ENCODE measurements around the gene EPHB2. TPM values are rescaled to one million over a fixed set of nuclear protein-coding genes. Genes with fewer than 3 reads are reported as not detected.

The EPHB2 gene
- total and polyA plus RNA-seq, 2 of the 13 experiments (the other 11 are each of a cell fraction or from before 2014, with no cell fraction given) = 0.03 to 0.11 TPM

DNA sequence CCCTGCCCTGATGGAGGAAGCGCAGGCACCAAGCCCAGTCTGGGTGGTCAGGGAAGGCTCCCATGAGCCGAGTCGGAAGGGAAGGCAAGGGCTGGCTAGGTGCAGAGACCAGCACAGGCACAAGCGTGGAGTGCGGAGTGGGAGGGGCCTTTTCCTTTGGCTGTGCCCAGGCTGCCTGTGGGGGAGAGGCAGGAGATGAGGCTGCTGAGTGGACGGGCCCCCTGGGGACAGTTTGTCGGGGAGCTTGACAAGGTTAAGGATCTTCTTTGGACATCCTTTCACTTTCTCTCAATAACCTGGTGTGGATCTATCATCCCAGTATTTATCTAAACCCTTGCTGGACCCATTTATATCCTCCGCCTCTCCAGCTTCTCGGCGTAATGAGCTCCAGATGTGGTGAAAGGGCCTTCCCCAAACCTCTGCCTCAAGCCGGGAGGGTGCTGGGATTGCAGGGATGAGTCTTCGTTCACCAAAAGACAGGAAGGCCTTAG, 42.9 kb downstream of the EPHB2 start:
- no TSS peak for BruUV-seq (replicated peaks)
- H3K4me2 ChIP-seq (ENCODE audit: low read depth, low read length) = no peak overlapping the region
- FAIRE-seq = no peak
- no peaks in the 10 kb centered on the region for H3K36me3 ChIP-seq (replicated peaks in 1 of 2; ENCODE audit: control insufficient read depth in 1 of 2, insufficient read depth in 2 of 2, low read length in 2 of 2)
- H4K20me1 ChIP-seq (ENCODE audit: insufficient read depth, low read length) = no peaks in the 10 kb centered on the region
- no peaks in the 10 kb centered on the region for H3K9me3 ChIP-seq (ENCODE audit: low read length)
- TF ChIP-seq HNF1A (IDR thresholded peaks at IDR 0.05; ENCODE audit: low read depth) (no peak), HNF1A (CRISPR knock-in tag; IDR thresholded peaks at IDR 0.05; ENCODE audit: borderline replicate concordance) (no peak), ZNF563 (CRISPR knock-in tag; IDR thresholded peaks at IDR 0.05) (no peak), TEAD3 (CRISPR knock-in tag; optimal IDR thresholded peaks at IDR 0.05; ENCODE audit: borderline replicate concordance) (no peak), HNF4A (CRISPR knock-in tag; IDR thresholded peaks at IDR 0.05) (no peak), NFE2 (CRISPR knock-in tag; IDR thresholded peaks at IDR 0.05) (no peak), ZNF441 (CRISPR knock-in tag; IDR thresholded peaks at IDR 0.05; ENCODE audit: borderline replicate concordance) (no peak), ZNF674 (CRISPR knock-in tag; IDR thresholded peaks at IDR 0.05; ENCODE audit: low read depth) (no peak)
- TF ChIP-seq, protein P1, sequence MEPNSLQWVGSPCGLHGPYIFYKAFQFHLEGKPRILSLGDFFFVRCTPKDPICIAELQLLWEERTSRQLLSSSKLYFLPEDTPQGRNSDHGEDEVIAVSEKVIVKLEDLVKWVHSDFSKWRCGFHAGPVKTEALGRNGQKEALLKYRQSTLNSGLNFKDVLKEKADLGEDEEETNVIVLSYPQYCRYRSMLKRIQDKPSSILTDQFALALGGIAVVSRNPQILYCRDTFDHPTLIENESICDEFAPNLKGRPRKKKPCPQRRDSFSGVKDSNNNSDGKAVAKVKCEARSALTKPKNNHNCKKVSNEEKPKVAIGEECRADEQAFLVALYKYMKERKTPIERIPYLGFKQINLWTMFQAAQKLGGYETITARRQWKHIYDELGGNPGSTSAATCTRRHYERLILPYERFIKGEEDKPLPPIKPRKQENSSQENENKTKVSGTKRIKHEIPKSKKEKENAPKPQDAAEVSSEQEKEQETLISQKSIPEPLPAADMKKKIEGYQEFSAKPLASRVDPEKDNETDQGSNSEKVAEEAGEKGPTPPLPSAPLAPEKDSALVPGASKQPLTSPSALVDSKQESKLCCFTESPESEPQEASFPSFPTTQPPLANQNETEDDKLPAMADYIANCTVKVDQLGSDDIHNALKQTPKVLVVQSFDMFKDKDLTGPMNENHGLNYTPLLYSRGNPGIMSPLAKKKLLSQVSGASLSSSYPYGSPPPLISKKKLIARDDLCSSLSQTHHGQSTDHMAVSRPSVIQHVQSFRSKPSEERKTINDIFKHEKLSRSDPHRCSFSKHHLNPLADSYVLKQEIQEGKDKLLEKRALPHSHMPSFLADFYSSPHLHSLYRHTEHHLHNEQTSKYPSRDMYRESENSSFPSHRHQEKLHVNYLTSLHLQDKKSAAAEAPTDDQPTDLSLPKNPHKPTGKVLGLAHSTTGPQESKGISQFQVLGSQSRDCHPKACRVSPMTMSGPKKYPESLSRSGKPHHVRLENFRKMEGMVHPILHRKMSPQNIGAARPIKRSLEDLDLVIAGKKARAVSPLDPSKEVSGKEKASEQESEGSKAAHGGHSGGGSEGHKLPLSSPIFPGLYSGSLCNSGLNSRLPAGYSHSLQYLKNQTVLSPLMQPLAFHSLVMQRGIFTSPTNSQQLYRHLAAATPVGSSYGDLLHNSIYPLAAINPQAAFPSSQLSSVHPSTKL (CRISPR knock-in tag; IDR thresholded peaks at IDR 0.05) = no peak
- WGBS (ENCODE audit: low lambda C conversion rate) = 56% methylated on average over 10 of the region's 12 CpGs
- H3K27me3 ChIP-seq (ENCODE audit: control insufficient read depth in 1 of 2, insufficient read depth in 2 of 2, low read length in 2 of 2) = no peaks in the 10 kb centered on the region; a peak in 1 of 5 replicates
- ATAC-seq = no peak
- H3K9ac ChIP-seq (ENCODE audit: insufficient read depth, low read depth, low read length) = no peak overlapping the region
- no peak overlapping the region for H3K4me3 ChIP-seq (replicated peaks in 1 of 3; ENCODE audit: insufficient read depth in 1 of 3, low read depth in 2 of 3, low read length in 3 of 3)
- H3K4me1 ChIP-seq (ENCODE audit: insufficient read depth, low read length) = no peaks in the 10 kb centered on the region
- no peak overlapping the region for H2AFZ ChIP-seq (ENCODE audit: low read length)
- no peak overlapping the region for H3K27ac ChIP-seq (ENCODE audit: extremely low read length, insufficient read depth, low read length)
- no peaks in the 10 kb centered on the region for H3K79me2 ChIP-seq (ENCODE audit: insufficient read depth, low read length)
- in situ Hi-C loops (cut with HindIII; ENCODE audit: extremely low pct_ligation_motif_present, low pct_unique_long_range_greater_than_20kb) (no loop called here), intact Hi-C loops (cut with micrococcal nuclease; ENCODE audit: unreplicated experiment) (no loop called here)
- CTCF ChIA-PET (ENCODE audit: low intra/inter-chr PET ratio, low total read pairs) = no interaction called here
- POLR2A ChIA-PET = no interaction called here
- DNase-seq (ENCODE audit: low spot score) = no peak

All from HepG2 (cell line).